IPS-11a (cell line): ENCODE data around the gene KRTAP1-4.
"Not testable (repeated sequence)": the region's sequence is repeated elsewhere in the genome, so short reads cannot be mapped to it uniquely, and the experiment has no call there.

Experiments
- H3K4me3 ChIP-seq: one replicate; pipeline ENCODE4 v1.5.1; 2013; ENCODE audit warnings: low read depth, low read length, control low read depth

The KRTAP1-4 gene, protein sequence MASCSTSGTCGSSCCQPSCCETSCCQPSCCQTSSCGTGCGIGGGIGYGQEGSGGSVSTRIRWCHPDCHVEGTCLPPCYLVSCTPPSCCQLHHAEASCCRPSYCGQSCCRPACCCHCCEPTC

DNA sequence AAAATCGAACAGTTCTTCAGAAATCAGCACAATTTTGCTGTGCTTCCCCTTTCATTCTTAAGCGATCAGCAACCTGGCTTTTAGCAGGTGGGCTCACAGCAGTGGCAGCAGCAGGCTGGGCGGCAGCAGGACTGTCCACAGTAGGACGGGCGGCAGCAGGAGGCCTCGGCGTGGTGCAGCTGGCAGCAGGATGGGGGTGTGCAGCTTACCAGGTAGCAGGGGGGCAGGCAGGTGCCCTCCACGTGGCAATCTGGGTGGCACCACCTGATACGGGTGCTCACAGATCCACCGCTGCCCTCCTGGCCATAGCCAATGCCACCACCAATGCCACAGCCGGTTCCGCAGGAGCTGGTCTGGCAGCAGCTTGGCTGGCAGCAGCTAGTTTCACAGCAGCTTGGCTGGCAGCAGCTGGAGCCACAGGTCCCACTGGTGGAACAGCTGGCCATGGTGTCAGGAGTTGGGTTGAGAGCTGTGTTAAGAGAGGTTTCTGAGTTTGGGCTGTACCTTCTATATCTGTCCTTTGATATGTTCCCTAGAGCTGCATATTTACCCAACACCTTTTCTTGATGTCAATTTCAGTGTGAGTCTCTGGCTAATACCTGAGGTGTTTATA lies at the start of gene KRTAP1-4:
Gene KRTAP1-4, minus strand, starts transcription at position 563 of the 613 bp plus-strand sequence. Its CDS starts 117 bp downstream, at position 446.
- H3K4me3 ChIP-seq: no peak within 1 kb of the TSS

DNA sequence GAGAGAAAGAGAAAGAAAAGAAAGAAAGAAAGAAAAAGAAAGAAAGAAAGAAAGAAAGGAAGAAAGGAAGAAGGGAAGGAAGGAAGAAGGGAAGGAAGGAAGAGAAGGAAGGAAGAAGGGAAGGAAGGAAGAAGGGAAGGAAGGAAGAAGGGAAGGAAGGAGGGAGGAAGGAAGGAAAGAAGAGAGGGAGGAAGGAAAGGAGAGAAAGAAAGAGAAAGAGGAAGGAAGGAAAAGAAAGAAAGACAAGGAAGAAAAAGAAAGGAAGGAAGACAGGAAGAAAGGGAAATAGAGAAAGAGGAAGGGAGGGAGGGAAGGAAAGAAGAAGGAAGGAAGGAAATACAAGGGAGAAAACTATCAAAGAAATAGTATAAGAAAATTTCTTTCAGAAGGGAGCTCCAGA lies 46.8 kb upstream of the KRTAP1-4 start:
- H3K4me3 ChIP-seq: no peak overlapping the region

DNA sequence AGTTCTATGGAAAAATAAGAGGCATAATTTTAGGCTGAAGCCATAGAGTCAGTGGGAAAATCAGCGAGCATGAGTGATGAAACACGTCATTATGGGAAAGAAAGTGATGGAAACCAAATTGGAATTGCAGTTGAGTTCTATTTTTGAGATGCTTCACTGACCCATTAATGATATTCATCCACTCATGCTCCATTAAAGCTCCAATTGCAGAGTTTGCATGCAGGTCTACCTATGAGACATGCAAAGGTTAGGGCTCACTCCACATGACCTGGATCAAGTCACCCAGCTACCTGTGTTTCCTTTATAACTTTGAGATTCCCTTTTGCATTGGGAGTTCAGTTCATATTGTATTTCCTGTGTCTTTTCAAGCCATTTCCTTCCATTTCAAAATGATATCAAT lies 43.7 kb upstream of the KRTAP1-4 start:
- H3K4me3 ChIP-seq: no peak overlapping the region

DNA sequence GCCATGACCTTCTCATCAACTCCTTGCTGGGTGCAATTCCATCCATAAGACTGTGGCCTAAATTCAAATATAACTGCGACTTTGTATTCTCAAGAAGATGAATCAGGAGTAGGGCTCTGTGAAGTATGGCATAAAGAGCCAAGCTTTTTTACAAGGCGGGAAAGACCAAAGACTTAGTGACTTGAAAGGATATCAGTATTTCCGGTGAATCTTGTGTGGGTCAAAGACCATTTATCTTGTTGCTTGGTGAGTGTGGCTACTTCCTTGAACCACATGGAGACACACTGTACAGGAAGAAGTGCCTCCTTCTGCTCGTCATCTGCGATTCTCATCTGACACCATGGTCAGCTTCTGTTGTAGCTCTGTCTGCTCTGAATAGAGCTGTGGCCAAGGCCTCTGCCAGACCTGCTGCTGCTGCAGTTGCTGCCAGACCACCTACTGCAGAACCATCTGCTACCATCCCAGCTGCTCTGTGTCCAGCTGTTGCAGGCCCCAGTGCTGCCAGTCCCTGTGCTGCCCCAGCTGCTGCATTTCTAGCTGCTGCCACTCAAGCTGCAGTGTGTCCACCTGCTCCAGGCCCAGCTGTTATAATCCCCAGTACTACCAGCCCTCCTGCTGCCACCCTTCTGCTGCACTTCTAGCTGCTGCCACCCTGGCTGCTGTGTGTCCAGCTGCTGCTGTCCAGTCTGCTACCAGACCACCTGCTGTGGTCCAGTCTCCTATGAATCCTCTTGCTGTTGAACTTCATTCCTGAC lies 41.8 kb upstream of the KRTAP1-4 start:
- H3K4me3 ChIP-seq: no peak overlapping the region

DNA sequence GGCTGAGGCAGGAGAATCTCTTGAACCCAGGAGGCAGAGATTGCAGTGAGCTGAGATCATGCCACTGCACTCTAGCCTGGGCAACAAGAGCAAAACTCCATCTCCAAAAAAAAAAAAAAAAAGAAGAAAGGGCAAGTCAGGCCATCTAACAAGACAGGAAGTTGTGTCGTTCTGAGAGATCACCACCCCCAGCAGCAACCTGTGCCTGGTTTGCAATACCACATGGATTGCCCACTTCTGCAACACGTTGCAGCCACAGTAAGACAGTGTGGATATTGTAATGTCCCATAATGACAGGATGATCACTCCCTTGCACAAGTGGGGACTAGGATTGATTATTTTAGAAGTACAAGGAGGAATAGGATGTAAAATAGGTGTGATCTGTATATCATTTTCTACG lies 39.0 kb upstream of the KRTAP1-4 start:
- no peak overlapping the region for H3K4me3 ChIP-seq

DNA sequence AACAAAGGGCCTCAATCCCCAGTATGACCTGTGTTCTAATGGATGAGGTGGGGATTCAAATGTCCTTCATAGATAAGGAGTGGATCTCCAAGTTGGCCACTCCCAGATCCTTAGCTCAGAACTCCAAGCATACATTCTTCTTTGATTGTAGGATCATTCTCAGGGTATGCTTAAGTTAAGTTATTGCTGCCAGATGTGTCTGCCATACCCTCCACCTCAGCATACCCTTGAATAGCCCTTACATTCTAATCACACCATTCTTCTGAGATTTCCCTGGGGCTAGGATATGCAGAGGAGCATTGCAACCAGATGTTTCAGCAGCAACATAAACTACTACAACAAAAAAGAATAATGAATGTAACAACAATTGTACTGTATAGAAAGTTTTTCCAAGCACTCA lies 37.3 kb upstream of the KRTAP1-4 start:
- no peak overlapping the region for H3K4me3 ChIP-seq

DNA sequence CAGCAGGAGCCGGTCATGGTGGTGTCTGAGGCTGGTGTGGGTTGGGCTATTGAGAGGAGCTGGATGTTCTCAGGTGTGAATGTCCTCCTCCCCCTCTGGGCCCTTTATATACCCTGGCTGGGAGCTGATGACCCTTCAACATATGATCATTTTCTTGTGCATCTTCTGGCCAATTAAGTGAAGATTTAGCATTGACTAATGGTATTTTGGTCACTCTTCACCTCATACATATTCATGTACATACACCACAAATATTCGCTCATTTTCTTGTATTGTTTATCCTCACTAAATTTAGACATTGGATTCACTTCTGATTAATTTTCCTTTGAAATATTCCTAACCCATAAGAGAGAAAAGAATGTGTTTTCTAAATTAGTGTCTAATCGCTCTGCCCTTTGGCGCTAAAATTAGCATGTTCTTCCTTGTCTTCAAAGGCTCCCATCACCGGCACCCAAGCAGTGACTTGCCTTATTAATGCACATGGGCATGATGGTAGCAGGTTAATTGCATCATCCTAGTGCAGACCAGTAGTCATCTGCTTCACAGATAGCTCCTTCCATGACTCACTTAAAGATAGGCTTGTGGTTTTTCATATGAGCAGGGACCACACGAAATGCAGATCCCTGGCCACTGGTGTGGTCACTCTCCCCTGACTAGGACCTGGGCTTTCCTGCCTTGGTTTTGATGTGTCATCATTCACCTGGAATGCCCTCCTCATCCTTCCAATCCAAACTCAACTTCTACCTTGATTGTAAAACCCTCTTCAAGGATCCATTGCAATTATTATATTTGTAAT lies 36.0 kb upstream of the KRTAP1-4 start, which contains the start of gene KRTAP2-4:
Gene KRTAP2-4, minus strand, starts transcription at position 51 of the 796 bp plus-strand sequence. Its CDS starts 34 bp downstream, at position 17.
- H3K4me3 ChIP-seq: no peak within 1 kb of the TSS

DNA sequence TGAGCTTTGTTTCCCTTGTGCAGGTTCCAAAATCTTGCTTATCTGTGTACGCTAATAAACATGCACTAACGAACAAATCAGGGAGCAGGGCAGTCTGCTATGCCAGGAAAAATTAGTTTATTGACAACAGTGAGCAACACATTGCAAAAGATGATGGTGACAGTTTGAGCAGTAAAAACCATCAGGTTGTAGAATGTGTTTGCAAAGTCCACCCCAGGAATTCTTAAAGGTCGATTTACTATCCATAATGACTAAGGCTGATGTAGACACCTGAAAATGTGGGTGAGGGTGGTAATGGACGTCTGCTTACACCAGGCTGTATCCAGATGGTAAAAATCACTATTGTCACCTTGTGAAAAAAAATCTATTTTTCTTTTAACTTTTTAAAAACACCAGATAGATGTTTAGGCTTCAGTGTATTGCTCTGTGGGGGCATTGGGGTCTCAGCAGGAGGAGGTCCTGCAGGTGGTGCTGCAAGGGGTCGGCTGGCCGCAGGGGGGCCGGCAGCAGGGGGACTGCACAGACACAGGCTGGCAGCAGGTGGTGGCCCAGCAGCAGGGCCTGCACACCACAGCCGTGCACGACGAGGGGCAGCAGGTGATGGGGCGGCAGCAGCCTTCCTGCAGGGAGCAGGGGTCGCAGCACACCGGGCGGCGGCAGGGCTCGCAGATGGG lies 35.2 kb upstream of the KRTAP1-4 start:
- not testable (repeated sequence) for H3K4me3 ChIP-seq

DNA sequence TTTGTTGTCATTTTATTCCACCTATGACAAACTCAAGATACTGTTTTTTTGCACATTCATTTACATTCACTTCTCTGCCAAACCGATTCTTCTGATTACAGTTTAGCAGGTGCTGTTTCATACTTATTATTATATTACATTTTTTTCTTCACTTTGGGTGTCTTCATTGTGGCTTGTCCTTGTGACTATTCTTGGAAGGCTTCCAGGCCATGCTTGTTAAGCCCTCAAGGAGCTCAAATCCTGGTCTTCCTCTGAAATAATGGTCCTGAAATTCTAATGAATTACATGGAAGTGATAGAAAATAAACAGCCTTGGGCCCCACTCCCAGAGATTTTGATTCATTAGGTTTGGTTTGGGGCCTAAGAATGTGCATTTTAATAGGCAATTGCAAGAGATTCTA lies 34.3 kb upstream of the KRTAP1-4 start:
- no peak overlapping the region for H3K4me3 ChIP-seq

DNA sequence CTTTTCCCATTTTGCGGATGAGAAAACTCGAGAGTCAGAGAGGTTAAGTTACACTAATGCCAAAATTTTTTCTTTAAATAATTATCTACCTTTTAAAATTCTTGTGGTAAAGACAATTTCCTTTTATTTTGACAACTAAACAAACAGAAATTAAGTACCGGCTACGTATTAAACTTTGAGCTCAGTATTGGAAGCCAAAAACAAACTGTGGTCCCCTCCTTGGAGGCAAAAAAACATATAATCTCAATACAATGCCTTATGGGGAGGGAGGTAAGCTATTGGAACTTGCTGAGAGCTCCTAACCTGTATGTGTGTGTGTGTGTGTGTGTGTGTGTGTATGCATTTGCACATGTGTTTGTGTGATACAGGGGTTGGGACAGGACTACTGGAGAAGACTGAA lies 33.5 kb upstream of the KRTAP1-4 start:
- no peak overlapping the region for H3K4me3 ChIP-seq

DNA sequence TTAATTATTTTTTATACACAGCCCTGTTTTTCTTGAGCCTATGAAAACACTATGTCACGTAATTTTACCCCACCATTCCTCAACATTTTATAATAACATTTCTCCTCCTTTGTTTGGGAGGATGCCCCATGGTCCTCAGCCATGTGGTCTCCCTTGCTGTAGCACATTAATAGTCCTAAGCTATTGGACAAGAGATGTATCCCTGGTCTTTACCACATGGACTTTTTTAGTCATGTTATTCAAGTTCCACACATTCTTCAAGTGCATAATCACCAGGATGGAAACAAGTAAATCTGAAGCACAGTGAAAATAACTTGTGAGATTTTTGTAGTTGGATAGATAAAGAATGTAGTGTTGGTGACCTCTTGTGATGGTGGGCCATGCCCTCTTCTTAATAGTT lies 32.0 kb upstream of the KRTAP1-4 start:
- H3K4me3 ChIP-seq: no peak overlapping the region

DNA sequence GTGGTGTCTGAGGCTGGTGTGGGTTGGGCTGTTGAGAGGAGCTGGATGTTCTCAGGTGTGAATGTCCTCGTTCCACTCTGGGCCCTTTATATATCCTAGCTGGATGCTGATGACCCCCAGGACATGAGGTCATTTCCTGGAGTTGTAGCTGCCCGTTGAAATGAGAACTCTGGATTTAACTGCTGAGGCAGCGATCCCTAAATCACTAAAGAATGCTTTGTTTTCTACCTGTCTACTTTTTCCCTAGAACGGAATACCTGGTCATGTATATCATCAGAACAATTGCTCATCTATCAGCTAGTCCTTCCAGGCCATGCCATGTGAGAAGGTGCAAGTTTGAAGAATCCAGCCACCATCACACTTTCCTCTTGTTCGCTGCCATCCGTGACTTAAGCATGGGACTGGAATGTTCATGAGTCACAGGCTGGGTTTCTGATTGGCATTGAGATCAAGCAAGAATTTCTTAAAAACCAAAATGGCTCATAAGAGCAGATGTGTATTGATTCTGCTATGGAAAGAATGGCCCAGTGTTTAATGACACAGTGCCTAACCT lies 30.1 kb upstream of the KRTAP1-4 start, which contains the start of gene KRTAP2-3:
Gene KRTAP2-3, minus strand, starts transcription at position 63 of the 553 bp plus-strand sequence. CDS start 64 bp downstream, outside the sequence.
- no peak within 1 kb of the TSS for H3K4me3 ChIP-seq

DNA sequence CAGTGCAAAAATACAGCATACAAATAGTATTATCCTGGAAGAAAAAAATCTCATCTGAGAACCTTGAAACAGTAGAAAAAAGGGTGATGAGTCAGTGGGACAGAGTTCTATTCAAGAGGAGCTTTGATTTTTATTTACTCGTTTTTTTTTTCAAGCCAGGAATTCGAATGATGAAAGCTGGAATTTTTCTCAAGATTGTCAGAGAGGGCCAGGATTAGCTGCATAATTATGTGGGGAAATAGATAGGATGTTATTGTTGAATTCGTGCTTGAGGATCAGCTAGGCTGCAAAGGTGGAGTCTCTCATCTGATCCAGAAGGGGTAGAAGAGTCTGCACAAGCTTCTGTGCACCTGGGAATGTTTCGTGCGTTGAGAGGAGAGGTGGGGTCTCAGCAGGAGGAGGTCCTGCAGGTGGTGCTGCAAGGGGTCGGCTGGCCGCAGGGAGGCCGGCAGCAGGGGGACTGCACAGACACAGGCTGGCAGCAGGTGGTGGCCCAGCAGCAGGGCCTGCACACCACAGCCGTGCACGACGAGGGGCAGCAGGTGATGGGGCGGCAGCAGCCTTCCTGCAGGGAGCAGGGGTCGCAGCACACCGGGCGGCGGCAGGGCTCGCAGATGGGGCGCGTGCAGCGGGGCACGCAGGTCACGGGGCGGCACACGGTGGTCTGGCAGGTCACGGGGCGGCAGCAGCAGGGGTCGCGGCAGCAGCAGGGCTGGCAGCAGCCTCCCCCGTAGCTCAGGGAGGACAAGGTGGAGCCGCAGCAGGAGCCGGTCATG lies 29.5 kb upstream of the KRTAP1-4 start:
- not testable (repeated sequence) for H3K4me3 ChIP-seq

DNA sequence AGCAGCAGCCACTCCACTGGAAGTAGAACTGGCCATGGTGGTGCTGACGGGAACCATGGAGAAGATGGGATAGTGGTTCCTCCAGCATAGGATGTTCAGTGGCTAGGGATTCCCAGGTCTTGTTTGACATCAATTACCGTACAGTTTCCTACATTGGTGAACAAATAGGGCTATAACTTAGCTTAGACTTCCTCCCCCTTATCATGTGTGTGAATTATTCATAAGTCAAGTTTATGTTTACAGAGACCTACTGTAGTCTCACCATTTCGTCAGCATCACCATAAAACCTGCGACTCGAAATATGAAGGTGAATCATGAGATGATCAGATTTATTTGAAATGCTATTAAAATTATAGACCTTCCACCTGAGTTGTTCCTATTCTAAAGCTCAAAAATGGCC lies 28.7 kb upstream of the KRTAP1-4 start:
- no peak overlapping the region for H3K4me3 ChIP-seq

DNA sequence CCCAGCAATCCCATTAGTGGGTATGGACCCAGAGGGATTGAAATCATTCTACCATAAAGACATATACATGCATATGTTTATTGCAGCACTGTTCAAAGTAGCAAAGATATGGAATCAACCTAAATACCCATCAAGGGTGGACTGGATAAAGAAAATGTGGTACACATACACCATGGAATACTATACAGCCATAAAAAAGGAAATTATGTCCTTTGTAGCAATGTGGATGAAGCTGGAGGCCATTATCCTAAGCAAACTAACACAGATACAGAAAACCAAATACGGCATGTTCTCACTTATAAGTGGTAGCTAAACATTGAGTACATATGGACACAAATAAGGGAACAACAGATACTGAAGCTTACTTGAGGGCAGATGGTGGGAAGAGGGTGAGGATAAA lies 27.6 kb upstream of the KRTAP1-4 start:
- no peak overlapping the region for H3K4me3 ChIP-seq

DNA sequence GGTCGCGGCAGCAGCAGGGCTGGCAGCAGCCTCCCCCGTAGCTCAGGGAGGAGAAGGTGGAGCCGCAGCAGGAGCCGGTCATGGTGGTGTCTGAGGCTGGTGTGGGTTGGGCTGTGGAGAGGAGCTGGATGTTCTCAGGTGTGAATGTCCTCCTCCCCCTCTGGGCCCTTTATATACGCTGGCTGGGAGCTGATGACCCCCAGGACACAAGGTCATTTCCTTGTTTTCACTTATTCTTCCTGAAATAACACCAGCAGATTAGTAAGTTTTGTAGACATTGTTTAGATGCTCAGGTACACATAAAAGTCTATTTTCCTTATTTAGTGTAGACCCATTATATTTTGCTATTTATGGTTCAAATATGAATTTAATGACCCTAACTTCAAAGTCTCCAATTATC lies 25.1 kb upstream of the KRTAP1-4 start, which contains the start of gene KRTAP2-2:
Gene KRTAP2-2, minus strand, starts transcription at position 101 of the 400 bp plus-strand sequence. Its CDS starts 19 bp downstream, at position 82.
- H3K4me3 ChIP-seq: not testable (repeated sequence)

DNA sequence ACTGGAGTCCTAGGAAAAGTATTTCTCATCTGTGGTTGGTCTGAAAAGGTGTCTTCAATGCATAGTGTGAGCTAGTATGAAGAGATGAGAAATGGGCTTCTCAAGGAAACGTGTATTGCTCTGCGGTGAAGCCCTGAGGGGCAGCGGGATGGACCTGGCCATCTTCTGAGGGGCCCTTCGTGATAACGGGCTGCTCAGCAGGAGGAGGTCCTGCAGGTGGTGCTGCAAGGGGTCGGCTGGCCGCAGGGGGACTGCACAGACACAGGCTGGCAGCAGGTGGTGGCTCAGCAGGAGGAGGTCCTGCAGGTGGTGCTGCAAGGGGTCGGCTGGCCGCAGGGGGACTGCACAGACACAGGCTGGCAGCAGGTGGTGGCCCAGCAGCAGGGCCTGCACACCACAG lies 24.6 kb upstream of the KRTAP1-4 start:
- not testable (repeated sequence) for H3K4me3 ChIP-seq

DNA sequence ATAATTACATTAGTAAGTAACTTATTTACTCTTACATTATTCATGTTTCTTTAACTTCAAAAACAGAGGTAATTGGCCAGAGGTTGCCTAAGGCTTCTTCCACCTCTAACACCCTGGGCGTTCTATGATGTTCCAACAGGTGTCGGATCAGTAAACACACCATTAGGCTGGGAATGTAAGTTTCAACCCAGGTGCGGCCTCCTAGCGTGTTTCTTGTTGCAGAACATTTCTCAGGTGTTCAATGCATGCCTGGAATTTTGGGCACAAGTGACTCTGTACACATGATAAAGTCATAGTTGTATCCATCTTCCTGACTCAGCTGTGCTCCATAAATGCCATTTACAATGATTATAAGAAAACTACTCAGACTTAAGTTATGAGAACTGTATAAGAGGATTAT lies 24.0 kb upstream of the KRTAP1-4 start:
- H3K4me3 ChIP-seq: no peak overlapping the region

DNA sequence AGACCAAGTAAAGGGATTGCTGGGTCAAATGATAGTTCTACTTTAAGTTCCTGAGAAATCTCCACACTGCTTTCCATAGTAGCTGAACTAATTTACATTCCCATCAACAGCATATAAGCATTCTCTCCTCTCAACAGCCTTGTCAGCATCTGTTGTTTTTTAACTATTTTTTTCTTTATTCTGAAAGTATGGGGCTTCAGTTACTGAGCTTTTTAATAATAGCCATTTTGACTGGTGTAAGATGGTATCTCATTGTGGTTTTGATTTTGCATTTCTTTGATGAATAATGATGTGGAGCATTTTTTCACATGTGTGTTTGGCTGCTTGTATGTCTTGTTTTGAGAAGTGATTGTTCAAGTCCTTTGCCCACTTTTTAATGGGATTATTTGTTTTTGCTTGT lies 22.6 kb upstream of the KRTAP1-4 start:
- H3K4me3 ChIP-seq: no peak overlapping the region

DNA sequence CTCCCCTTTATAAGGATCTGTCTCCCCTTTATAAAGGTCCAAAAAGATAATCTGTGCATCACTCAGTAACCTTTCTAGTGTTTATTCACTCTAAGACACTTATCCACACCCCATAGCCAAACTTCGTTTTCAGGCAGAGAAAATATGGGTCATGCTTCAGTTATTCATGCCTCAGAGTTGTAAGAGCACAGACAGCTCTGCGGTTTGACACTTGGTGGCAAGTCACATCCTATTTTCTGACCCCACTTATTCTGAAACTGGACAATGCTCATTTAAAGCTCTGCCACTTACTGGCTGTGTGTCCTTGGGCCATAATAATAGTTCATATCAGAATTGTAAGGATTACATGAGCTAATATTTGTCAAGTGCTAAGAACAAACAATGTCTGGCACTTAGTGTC lies 19.1 kb upstream of the KRTAP1-4 start:
- no peak overlapping the region for H3K4me3 ChIP-seq
